Measurements from ENCODE around the gene ACTRT2.

- TF ChIP-seq, protein P1, sequence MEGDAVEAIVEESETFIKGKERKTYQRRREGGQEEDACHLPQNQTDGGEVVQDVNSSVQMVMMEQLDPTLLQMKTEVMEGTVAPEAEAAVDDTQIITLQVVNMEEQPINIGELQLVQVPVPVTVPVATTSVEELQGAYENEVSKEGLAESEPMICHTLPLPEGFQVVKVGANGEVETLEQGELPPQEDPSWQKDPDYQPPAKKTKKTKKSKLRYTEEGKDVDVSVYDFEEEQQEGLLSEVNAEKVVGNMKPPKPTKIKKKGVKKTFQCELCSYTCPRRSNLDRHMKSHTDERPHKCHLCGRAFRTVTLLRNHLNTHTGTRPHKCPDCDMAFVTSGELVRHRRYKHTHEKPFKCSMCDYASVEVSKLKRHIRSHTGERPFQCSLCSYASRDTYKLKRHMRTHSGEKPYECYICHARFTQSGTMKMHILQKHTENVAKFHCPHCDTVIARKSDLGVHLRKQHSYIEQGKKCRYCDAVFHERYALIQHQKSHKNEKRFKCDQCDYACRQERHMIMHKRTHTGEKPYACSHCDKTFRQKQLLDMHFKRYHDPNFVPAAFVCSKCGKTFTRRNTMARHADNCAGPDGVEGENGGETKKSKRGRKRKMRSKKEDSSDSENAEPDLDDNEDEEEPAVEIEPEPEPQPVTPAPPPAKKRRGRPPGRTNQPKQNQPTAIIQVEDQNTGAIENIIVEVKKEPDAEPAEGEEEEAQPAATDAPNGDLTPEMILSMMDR (IDR thresholded peaks at IDR 0.05; ENCODE audit: poor library complexity) = no peak
- TF ChIP-seq EZH2 (IDR thresholded peaks at IDR 0.05; ENCODE audit: borderline replicate concordance) = no peak
Observed at GRCh38 chr1:2971609-2972008, 49.7 kb upstream of the ACTRT2 start.

Data from hepatocyte (in vitro differentiated cells).